C1 segment of cervical spinal cord (tissue), 14 donors: ENCODE measurements around the gene AURKAIP1.

Experiments used
- DNase-seq, 14 donors: peaks; one replicate each; lab custom pipeline; 2025; lab: John Stamatoyannopoulos, UW

Gene AURKAIP1

DNA sequence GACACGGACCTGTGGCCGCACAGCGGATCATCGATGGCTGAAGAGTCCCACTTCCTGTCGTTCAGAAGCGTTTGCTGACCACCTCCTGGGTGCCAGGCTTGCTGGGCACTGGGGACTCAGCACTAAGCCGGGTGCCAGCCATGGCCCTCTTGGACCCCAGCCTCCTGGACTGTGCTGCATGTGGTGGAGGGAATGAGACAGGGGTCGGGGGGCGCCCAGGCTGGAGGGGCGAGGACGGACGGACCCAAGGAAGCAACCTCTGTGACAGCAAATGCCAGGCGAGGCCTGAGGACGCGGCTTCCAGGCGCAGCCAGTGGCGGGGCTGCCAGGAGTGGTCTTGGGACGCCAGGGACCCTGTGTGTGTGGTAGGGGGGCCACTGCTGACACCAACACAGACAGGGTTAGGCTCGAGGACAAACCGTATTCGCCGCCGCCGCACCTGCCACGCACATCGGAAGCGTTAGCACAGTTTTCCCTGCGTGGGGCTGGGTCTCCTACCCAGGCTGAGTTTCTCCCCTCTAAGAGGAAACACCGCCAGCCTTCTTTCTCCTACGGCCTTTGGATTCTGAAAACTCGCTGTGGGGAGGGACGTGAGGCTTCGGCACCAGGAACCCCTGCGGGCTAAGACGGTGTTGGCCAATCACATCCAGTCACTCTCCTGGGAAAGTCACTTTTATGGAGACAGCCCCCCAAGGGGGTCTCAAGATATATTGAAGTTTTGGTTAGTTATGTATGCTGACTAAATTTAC, 13.6 kb downstream of the AURKAIP1 start:
- no peak for DNase-seq

DNA sequence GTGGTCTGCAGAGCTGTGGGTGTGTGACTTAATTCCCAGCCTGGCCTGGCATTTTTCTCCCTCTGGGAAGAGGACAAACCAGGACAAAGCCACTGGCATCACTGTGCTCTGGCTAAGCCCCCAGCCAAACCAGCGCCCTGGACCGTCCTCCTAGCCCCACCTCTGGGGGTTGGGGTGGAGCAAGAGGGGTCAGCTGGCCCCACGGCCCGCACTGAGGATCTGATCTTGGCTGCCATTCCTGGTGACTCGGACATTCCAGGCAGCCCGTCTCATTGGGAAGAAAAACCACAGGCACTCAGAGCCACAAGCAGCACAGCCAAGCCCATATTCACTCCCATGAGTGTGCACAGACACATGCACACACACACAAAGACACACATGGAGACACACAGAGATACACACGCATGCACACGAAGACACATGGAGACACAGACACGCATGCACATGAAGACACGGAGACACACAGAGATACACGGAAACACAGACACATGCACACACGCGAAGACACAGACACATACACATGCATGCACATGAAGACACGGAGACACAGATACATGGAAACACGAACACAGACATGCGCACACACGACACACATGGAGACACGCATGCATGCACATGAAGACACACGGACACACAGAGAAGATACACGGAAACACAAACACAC, 14.4 kb downstream of the AURKAIP1 start:
- peak in 3 of 14 donors; percentile 28 to 84 (median 32) for DNase-seq

DNA sequence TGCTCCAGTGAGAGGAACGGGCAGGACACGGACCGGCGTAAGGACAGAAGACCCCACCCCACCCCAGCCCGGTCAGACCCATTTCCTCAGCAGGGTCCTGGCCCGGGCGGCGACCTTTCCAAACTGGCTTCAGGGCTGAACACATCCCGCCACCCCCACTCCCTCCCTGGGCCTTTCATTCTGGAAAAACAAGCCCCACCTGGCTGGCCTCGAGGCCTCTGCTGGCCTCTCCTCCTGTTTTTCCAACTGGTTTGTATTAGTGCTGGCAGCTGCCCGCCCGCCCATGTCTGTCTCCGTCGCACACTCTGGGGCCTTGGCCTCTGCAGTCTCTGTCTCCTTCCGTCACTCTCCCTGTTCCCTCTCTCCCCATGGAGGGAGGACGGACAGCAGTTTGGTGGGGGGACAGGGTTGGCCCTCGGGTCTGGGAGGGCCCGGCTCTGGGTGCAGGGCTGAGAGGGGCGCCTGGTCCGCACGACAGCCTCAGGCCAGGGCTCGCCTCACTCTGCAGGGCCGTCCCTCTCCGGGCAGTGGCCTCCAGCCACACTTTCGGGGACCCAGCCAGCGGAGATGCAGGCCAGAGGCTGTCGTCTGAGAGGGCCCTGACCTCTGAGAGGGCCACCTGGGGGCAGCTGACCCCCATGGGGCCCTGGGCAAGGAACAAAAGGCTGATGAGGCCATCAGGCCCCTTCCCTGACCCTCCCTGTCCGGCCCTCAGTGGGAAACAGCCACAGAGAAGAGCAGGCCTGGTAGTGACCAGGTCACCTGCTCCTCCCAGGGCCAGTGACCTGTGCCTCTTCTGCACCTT, 15.1 kb downstream of the AURKAIP1 start:
- DNase-seq: no peak

DNA sequence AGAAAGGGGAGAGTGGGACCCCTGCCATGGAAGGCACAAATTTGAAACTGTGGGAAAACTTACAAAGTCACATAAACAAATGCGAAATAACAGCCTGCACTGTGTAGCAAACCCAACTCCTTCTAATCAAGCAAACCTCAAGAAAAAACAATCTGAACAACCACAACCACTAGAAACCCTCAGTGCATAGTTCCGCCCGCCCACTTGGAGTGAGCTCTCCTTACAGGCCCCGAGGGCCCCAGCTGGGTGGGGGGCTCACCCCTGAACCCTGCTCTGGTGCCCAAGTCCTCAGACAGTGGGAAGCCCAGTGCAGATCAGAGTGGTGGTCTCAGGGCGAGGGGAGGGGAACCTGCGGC, 15.7 kb downstream of the AURKAIP1 start:
- DNase-seq: no peak

DNA sequence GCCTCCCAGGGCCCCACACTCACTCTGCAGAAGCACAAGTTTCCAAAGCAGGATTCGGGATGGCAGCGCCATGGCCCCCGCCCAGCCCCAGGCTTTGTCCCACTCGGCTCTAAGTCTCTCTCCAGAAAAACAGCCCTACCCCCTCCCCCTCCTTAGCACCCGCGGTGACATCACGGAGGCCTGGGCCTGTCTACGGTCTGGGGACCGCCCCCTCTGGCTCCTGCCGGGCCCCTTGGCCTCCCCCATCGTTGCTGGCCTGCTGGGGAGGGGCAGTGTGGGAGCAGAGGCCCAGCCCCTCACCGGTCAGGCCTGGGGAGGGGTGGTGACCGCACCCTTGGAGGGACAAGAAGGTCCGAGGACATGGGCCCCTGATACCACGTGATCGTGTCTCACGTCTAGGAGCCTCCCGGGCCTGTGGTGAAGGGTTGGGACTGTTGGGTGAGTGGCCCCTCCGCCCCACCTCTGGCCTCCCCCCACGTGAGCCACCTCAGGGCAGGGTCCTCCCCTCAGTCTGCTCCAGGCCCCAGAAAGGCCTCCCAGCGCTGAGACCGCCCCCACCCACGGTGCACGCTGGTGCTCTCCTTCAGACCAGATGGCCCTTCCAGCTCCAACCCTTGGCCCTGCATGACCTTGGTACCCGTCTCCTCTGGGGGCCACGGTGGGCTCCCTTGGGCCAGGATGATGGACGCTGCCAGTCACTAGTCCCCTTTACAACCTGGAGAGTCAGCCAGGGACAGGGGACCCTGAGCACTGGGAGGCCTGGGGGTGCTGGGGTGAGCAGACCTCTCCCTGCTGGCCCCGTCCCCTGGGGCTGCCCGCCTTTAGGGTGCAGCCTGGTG, 16.4 kb downstream of the AURKAIP1 start, which contains the start of gene MXRA8:
MXRA8 (minus strand) TSS at position 123 of the 839 bp plus-strand sequence; CDS start at position 72, 51 bp downstream.
- peak in 7 of 14 donors; percentile 15 to 73 (median 31) for DNase-seq

DNA sequence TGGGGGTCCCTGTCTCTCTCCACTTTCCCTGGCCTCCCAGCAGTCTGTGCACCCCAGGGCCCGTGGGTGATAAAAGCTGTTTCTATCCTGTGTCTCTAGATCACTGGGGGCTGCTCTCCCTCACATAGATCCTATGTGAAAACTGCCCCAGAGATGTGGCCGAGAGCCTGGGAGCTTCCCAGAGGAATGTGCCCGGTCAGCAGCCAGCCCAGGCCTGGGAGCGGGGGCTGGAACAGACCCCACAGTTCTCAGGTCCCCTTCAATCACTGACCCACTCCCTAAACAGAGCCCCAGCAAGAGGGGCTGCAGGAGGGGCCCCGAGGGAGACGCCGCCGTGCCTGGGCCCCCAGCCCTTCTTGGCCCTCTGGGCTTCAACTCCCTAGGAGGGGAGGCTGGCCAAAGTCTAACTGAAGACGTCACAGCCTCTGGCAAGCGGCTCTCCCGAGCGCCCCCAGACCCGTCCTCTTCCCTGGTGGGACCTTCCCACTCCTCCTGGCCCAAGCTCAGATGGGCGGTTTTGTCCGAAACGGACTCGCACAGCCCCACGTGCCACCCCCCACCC, 17.1 kb downstream of the AURKAIP1 start:
- DNase-seq: peak in 1 of 14 donors; percentile 65

DNA sequence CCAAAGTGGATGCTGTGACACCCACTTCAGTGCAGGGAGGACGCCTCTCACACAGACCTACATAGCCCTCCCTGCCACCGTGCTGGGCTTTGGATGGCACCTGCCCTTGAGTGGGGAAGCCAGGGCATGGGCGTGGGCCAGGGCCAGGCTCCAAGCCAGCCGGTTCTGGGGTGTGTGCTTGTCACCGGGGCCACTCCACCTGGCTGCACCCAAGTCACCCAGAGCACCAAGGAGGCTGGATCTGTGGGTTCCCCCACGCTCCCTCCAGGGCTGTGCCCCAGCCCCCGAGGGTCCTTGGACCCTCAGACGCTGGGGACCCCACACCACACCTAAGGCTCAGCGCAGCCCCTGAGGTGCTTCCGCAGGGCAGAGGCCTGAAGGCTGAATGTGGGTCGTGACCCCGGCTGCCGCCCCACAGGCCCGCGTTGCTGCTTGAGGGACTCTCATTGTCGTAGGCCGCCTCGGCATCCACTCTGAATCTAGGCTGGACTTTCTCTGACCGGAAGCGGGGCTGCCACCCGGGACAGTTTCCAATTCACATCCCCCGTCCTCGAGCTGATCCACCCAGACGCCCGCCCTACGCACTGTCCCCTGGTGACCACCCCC, 18.1 kb downstream of the AURKAIP1 start:
- DNase-seq: no peak

DNA sequence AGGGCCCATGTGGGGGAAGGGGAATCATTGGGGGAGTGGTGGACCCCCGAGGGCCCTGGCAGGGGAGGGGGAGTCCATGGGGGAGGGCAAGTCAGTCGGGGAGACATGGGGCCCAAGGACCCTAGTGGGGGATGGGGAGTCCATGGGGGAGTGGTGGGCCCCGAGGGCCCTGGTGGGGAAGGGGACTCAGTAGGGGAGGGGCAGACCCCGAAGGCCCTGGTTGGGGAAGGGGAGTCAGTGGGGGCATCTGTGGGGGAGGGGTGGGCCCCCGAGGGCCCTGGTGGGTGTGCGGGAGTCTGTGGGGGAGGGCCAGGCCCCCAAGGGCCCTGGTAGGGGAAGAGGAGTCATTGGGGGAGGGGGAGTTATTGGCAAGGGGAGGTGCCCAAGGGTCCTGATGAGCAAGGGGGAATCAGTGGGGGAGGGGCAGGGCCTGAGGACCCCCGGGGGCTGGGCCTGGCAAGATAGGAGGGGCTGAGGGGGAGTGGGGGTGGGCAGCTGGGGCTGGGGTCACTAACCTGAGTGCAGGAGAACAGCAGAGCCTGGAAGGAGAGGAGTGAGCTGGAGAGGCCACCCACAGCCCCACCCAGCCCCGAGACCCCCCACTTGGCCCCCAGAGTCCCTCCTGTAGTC, 18.7 kb downstream of the AURKAIP1 start:
- no peak for DNase-seq

DNA sequence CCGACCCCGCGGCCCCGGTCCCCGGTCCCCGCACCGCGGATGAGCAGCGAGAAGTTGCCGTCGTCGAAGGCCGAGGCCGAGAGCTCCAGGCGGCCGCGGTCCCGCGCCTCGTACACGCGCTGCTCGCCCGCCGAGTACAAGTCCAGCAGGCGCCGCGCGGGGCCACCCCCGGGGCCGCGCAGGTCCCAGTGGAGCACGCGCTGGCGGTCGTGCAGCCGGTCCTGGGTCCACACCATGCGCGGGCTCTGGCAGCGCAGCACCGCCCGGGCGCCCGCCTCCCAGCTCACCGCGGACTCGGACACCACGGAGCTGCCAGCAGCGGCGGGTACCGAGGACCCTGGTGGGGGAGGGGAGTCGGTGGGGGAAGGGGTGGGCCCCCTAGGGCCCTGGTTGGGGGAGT, 19.6 kb downstream of the AURKAIP1 start:
- DNase-seq: peak in 1 of 14 donors; percentile 30

DNA sequence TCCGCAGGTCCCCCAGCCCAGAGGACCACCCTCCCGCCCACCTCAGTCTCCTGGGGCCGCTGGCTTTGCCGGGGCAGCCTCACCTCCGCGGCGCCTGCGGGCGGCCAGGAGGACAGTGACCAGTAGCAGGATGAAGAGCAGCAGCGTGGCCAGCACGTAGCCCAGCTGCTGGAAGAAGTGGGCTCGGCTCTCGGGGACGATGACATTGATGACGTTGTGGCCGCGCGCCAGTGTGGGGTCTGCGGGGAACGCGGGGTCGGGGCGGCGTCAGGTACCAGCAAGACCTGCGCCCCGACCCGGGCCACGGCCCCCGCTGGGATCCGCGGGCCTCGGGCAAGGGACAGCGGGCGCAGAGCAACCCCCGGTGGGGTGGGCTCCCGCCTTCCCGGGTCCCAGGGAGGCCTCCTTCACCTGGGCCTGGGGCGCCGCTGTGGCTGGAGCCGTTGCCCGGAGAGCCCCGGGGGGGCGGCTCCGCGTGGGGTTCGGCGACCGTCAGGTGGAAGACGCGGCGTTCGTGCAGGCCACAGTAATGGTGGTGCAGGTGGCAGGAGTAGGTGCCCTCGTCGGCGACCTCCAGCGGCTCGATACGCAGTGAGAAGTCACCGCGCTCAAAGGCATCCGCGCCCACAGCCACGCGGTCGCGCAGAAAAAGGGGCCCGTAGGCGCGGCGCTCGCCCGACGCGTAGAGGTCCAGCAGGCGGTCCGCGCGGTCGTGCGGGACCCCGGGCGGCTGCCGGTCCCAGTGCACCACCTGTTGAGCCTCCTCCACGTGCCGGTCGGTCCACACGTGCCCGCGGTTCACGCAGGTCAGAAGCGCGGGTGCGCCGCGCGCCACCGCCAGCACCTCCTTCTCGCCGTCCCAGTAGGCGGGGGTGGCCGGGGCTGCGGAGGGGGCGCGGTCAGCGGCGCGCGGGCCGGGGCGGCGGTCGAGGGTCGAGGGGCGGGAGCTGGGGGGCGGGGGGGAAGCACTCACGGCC, 20.4 kb downstream of the AURKAIP1 start:
- DNase-seq: no peak

DNA sequence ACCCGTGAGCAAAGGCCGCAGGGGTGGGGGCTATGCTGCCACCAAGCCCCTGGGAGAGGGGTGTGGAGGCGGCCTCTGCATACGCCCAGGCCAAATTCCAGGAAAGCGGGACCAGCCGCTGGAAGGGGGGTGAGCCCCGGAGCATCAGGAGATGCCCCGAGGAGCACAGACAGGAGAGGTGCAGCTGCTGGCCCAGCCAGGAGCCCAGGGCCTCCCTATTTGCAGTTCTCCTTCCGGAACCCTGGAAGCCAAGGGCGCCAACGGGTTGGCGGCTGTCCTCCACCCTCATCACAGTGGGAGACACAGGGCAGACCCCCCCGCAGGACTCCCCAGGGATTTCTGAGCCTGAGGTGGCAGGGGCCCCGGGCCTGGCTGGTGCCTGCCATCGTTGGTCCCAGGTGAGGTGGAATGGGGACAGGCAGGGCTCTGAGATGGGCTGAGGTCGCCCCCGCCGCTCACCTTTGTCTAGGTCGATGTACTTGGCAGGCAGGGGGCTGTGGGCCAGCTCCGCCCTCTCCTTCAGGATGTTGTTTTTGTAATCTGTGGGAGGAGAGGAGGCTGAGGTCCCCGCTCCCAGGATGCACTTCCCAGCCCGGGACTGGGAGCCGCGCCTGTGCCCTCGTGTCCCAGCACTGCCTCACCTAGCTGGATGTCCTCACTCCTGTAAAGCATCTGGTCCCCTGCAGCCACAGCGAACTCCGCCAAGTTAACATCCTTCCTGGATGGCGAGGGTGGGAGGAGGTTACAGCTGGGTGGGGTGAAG, 21.4 kb downstream of the AURKAIP1 start:
- no peak for DNase-seq

DNA sequence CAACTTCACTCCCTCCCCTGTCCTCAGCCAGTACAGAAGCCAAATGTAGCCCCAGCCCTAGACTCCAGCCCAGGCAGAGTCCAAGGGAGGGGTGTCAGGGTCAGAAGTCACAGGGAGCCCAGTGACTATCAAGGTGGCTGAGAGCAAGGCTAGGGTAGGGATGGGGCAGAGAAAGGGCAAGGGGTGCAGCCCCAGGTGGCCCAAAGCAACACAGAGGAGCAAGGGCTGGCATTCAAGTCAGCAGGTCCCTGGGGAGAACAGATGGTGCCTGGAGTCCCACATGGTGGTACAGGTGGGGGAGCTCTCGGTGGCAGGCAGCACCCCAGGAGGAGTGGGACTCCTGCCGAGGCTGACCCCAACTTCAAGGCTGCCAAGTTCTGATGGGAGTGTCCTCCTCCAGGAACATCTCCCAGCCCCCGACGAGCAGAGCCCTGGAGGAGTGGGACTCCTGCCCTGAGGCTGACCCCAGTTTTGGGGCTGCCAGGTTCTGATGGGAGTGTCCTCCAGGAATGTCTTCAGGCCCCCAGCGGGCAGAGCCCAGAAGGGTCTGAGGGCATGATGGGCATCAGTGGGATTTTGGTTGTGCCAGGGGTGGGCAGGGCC, 22.1 kb downstream of the AURKAIP1 start:
- DNase-seq: no peak

DNA sequence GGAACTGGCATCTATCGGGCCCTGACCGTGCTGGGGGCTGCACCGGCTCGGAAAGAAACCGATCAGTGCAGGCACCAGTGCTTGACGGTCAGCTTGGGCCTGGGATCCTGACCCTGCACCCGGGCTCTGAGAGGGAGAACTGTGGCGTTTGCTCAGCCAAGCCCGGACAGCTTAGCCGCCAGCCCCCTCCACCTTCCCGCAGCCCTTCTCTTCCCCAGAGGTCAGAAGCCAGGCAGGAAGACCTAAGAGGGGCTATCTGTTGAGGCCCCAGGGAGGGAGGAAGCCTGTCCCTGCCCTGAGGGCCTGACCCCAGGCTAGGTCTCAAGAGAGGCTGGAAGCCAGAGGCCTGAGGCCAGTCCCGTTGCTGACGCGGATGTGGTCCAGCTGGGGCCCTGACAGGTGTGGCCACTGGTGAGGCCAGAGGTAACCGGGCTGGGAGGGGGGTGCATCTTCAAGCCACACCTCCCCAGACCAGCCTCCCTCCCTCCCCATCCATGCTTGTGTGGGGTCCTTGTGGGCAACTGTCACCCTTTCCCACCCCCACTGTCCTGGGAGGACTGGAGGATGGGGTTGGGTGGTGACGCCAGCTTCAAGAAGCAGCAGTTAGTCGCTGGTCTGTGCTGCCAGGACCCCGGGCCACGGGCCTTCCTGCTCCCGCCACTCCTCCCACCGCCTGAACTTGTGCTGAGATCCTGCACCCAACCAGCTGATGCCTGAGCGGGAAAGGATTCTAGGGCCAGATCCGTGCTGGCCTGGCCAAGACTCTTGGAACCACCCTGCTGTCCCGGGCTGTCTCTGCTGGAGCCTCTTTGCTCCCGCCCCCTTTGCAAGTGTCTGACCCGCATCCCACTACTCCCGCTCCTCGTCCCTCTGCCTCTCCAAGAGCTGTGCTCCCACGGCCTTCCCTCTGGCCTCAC, 23.2 kb downstream of the AURKAIP1 start:
- peak in 1 of 14 donors; percentile 53 for DNase-seq

DNA sequence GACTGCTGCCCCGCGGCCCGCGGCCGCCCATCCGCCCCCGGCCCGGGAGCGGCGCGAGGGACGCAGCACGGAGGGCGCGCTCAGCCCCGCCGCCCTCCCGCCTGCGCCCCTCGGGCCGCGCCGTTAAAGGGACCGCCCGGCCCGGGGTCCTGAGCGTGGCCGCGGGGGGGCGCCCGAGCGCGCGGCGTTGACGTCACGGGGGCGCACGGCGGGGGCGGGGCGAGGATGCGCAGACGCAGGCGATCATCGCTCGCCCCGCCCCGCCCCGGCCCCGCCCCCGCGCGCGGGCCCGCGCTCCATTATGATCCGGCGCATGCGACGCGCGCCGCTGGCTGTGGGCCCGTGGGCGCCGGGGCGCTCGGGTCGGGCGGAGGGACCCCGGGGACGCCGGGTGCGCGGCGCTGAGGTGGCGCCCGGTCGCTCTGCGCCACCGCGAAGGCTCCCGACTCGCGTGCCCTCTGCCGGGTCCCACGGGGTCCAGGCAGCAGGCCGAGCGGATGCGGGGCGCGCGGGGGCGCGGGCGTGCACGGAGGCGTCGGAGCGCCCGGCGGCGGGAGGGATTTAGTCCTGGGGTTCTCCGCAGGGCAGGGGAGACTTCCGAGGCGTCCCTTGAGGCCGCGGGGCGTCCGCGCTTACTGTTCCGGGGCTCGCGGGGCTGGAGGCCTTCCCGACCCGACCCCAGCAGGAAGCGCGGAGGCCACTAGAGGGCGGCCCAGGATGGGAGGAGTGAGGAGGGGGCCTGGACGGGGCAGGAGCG, 25.6 kb downstream of the AURKAIP1 start, which contains the start of gene DVL1:
DVL1 (minus strand) TSS at position 163 of the 757 bp plus-strand sequence. CDS start 353 bp downstream, outside the sequence.
- DNase-seq: peak in 10 of 14 donors; percentile 26 to 79 (median 54)

DNA sequence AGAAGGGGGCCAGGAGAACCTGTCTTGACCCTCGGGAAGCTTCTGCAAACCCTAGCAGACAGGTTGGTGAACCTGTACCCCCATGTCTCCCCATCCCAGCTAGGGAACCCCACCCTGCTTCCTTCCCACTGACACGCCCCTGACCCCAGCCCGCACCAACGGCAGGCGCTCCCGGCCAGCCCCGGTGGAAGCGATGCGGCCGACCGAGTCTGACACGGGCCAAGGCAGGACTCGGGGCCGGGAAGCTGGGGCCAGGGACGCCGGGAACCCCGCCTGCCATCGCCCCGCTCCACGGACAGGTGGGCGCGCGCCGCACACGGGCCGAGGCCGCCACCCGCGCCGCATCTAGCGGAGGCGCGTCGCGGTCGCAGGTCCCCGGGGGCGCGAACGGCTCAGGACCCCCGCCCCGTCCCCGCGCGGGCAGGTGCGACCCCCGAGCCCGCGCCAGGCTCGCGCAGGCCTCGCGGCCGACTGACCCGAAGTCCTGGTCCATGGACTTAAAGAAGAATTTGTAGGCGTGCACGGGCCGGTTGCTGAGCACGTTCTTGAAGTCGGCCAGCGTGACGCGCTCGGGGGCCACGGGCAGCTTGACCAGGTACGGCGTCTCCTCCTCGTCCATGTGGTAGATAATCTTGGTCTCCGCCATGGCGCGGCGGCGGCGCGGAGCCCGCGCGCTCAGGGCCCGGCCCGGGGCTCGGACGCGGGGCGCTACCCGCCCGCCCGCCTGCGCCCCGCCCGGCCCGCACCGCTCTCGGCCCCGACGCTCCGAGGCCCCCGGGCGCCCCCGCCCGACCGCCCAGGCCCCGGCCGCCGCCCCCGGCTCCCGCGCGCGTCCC, 26.4 kb downstream of the AURKAIP1 start:
- DNase-seq: peak in 1 of 14 donors; percentile 47
